Activated CD4-positive, alpha-beta T cell treated with anti-CD3 and anti-CD28 coated beads, Interleukin-2, amount 50 U/mL, for 4 hours (primary cell): ENCODE results near the gene UQCRQ.

Source experiments
- DNase-seq, 2 experiments: peaks; one replicate each; pipeline ENCODE4 v3.0.0-alpha.2; 2020

UQCRQ gene

DNA sequence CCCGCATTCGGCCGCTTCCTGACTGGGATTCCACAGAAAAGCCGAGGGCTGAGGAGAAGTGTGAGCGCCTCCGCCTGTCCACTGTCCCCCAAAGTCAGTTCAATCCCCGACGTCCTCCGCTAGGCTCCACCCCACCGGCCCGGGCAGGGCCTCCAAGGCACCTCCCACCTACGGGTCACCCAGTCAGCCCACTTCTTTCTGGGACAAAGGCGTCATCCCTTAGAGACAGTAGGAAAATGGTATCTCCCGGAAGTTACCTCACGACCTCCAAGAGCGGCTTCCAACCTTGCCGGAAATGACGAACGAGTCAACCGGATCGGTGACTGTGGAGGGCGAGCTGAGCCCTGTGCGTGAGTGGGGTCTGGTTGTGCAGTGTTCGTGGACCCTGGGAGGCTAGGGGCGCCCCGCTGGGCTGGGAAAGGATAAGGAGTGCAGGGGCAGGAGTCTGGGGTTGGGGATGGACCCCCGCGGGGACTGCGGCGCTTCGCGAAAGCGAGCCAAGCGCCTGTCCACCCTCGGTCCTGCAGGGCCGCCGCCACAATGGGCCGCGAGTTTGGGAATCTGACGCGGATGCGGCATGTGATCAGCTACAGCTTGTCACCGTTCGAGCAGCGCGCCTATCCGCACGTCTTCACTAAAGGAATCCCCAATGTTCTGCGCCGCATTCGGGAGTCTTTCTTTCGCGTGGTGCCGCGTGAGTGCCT lies at the start of gene UQCRQ, which contains the start of gene GDF9:
TSS of gene UQCRQ (plus strand) at position 301 of the 704 bp plus-strand sequence. CDS start at position 541, 240 bp downstream.
TSS of gene GDF9 (minus strand) at position 128 of the 704 bp plus-strand sequence. CDS start 1,936 bp downstream, outside the sequence.
- DNase-seq: peak; percentile 81 to 86

- no peak for DNase-seq
Observed at GRCh38 chr5:132817011-132817410, 49.4 kb upstream of the UQCRQ start.

DNA sequence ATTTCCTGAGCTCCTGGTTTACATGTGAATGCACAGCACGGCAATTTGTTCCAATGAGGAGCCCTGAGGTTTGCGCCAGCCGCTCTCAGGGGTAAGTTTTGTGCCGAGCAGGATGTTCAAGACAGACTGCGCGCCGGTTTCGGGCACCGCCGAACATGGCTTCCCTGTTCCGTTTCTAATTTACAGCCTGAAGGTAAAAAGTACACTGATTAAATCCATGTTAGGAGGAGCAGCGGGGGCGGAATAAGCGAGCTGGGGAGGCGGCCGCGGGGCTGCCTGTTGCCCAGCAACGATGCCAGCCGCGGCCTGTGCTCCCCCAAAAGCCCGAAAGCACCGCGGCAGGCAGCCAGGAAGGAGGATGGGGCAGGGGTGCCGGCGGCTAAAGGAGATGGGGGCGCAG lies 47.0 kb upstream of the UQCRQ start:
- DNase-seq: no peak

- peak; percentile 86 to 90 for DNase-seq
Observed at GRCh38 chr5:132820162-132820754, 46.2 kb upstream of the UQCRQ start.

- no peak for DNase-seq
Observed at GRCh38 chr5:132821350-132821749, 45.1 kb upstream of the UQCRQ start.

GRCh38 chr5:132821791-132822190 lies 44.7 kb upstream of the UQCRQ start:
- no peak for DNase-seq

DNA sequence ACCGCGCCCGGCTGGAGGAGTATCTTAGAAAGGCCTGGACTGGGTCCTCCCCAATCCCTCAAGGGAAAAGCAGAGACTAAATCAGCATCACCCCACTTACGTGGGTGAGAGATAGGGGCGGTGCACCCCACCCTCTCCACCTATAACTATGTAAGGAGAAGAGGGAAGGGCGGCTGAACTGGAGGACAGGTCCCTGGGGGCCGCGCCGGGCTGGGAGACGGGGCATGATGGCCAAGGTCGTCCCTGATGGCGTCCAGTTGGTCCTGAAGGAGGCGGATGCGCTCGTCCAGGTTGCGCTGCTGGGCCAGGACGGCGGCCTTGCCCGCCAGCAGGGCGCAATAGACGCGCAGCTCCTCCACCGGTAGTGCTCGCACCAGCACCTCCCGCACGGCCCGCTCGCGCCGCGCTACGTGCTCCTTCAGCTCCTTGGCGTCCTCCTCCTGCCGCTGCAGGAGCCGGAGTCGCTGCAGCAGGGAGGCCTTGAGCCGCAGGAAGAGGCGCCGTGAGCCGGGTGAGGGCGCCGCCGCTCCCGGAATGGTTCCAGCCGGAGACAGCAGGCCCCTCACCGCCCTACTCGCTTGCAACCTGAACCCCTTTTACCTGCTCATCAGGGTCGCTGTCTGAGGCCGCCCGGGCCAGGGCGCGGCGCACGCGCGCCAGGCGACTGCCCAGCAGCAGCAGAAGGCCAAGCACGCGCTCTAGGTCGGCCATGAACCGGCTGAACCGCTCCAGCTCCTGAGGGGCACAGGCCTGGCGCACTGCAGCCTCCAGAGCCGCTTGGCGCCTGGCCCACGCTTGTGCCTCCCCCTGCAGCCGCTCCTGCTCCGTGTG lies 43.6 kb upstream of the UQCRQ start:
- no peak for DNase-seq

- DNase-seq: no peak
Observed at GRCh38 chr5:132823481-132824050, 42.9 kb upstream of the UQCRQ start.

DNA sequence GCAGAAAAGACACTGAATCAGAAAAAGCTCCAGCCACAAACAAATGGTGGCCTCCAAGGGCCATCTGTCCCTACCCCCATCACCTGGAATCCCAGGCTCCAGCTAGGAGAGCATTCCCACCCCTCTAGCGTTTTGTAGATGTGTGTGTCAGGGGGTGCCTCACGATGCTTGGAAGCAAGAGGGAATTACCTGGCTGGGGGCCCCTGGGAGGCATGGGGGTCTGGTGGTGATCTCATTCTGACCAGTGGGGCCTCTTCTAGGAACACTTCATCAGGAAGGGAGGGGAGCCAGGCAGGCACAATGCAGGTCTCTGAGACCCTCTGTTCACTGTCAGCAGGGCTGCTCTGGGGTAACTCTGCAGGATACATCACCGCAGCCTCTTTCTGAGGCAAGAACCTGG lies 42.0 kb upstream of the UQCRQ start:
- no peak for DNase-seq

GRCh38 chr5:132825033-132825833 lies 41.2 kb upstream of the UQCRQ start:
- DNase-seq: no peak

- no peak for DNase-seq
Observed at GRCh38 chr5:132825834-132826391, 40.5 kb upstream of the UQCRQ start.

- DNase-seq: no peak
Observed at GRCh38 chr5:132826424-132827082, 39.9 kb upstream of the UQCRQ start.

DNA sequence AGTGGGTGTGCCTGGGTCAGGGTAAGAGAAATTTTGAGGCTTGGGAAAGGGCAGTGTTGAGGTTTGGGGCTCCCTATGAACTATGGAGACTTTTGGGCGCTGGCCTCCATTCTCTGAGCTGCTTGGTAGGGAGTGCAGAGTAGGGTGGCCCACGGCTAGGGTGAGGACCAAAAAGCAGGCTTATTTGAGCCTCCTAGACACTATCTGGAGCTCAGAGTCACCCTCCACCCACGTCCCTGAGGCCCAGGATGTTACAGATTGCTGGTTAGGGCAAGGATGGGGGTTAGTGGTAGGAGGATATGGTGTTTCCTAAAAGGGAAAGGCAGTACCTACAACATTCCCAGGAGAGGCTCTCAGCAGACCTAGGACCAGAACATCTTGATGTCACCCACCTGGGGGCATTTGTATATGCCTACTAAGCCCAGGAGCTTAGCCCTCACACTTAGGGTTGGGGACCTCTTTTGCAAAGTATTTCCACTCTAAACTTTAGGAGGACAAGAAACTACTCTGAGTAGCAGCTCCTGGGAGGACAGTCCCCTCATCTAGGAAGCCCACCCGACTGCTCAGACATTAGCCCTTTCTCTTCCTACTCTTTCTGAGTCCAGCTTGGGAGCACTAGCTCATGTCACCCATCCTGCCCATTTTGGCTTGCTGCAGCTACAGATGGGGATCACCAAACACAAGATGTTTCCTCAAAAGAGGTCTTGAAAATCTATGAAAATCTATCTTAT lies 38.3 kb upstream of the UQCRQ start:
- no peak for DNase-seq

- DNase-seq: no peak
Observed at GRCh38 chr5:132828846-132829494, 37.5 kb upstream of the UQCRQ start.

GRCh38 chr5:132829742-132830435 lies 36.6 kb upstream of the UQCRQ start:
- DNase-seq: peak; percentile 60 to 64

GRCh38 chr5:132830436-132831094 lies 35.9 kb upstream of the UQCRQ start, which contains the start of gene SHROOM1:
TSS of gene SHROOM1 (minus strand) at chr5:132830647. CDS start at chr5:132826140, 4,507 bp downstream.
- no peak for DNase-seq

DNA sequence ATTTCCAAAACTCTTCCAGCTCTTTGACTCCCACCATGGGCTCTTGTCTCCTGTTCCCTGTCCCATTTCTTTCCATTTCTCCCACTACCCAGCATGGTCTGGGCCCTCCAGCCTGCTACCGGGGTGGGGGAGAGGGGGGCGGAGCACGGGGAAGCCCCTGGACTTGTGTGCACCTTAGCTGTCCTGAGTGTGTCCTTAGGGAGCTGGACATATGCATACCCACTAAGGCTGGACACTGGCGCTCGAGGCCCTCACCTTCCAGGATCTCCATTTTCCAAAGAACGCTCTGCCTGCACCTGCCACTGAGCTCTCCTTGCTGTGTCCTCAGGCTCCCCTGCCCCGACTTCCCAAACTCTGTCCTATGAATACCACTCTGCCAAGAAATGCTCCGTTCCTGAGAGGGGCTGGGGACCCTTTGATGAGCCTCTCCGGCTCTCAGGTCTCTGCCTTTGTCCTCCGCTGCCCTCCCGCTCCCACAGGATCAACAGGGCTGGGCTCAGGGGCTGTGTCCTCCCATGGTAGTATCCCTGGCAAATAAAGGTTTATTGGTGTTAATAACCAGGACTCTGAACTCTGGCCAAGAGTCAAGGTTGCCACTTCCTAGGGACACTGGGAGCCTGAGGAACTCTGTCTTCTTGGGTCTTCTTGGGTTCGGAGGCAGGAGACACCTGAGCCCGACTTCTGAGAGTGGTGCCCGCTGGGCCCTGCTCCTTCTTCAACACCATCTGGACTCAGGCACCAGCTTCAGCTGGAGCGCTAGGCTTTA lies 35.2 kb upstream of the UQCRQ start:
- DNase-seq: no peak

- no peak for DNase-seq
Observed at GRCh38 chr5:132832612-132833011, 33.8 kb upstream of the UQCRQ start.
